Stimulated activated naive CD8-positive, alpha-beta T cell treated with anti-CD3 and anti-CD28 coated beads, Interleukin-15, Interleukin-2, amounts not matched to agents 100 ng/mL and 50 ng/mL, for 24 hours (primary cell): ENCODE data around the gene NOXRED1.

ENCODE experiments used
- H3K27ac Mint-ChIP-seq: one replicate; pipeline ENCODE4 v1.8.0; 2021; ENCODE audit warnings: mild to moderate bottlenecking, mixed read lengths
- H3K27me3 Mint-ChIP-seq: one replicate; pipeline ENCODE4 v1.8.0; 2021; ENCODE audit warnings: mixed read lengths
- H3K36me3 Mint-ChIP-seq: one replicate; pipeline ENCODE4 v1.8.0; 2021; ENCODE audit warnings: low read depth, mixed read lengths
- H3K4me1 Mint-ChIP-seq: one replicate; pipeline ENCODE4 v1.8.0; 2021; ENCODE audit warnings: low read depth, mixed read lengths
- H3K4me3 Mint-ChIP-seq: one replicate; pipeline ENCODE4 v1.8.0; 2021; ENCODE audit warnings: mild to moderate bottlenecking, mixed read lengths
- H3K9me3 Mint-ChIP-seq: one replicate; pipeline ENCODE4 v1.8.0; 2021; ENCODE audit warnings: mixed read lengths

The NOXRED1 gene

GRCh38 chr14:77423423-77423822 lies at the start of gene NOXRED1:
TSS of gene NOXRED1 (minus strand) at chr14:77423523. CDS start at chr14:77422889, 634 bp downstream.
- Mint-ChIP-seq H3K4me3 (no peak within 1 kb of the TSS), H3K4me1 (no peaks in the 10 kb centered on the region), H3K9me3 (peaks cover 11% of the 10 kb centered on the region), H3K27me3 (no peaks in the 10 kb centered on the region), H3K27ac (no peak within 1 kb of the TSS), H3K36me3 (peaks cover 81% of the 10 kb centered on the region)

GRCh38 chr14:77470224-77470870 lies 47.0 kb upstream of the NOXRED1 start:
- Mint-ChIP-seq H3K4me3 (no peak overlapping the region), H3K4me1 (no peaks in the 10 kb centered on the region), H3K36me3 (peaks cover 37% of the 10 kb centered on the region), H3K27me3 (no peaks in the 10 kb centered on the region), H3K27ac (no peak overlapping the region), H3K9me3 (no peaks in the 10 kb centered on the region)

GRCh38 chr14:77469539-77469938 lies 46.2 kb upstream of the NOXRED1 start:
- Mint-ChIP-seq H3K27ac (no peak overlapping the region), H3K27me3 (no peaks in the 10 kb centered on the region), H3K4me3 (no peak overlapping the region), H3K36me3 (peaks cover 45% of the 10 kb centered on the region), H3K4me1 (no peaks in the 10 kb centered on the region), H3K9me3 (no peaks in the 10 kb centered on the region)

- Mint-ChIP-seq H3K9me3 (no peaks in the 10 kb centered on the region), H3K4me1 (no peaks in the 10 kb centered on the region), H3K27me3 (no peaks in the 10 kb centered on the region), H3K27ac (no peak overlapping the region), H3K36me3 (peaks cover 48% of the 10 kb centered on the region), H3K4me3 (no peak overlapping the region)
Measured at GRCh38 chr14:77469067-77469505, 45.8 kb upstream of the NOXRED1 start.

- no peaks in the 10 kb centered on the region for H3K27me3 Mint-ChIP-seq
- no peaks in the 10 kb centered on the region for H3K9me3 Mint-ChIP-seq
- no peak overlapping the region for H3K4me3 Mint-ChIP-seq
- H3K4me1 Mint-ChIP-seq, result no peaks in the 10 kb centered on the region
- peaks cover 56% of the 10 kb centered on the region for H3K36me3 Mint-ChIP-seq
- no peak overlapping the region for H3K27ac Mint-ChIP-seq
Measured at GRCh38 chr14:77467801-77468200, 44.5 kb upstream of the NOXRED1 start.

GRCh38 chr14:77459072-77459723 lies 35.9 kb upstream of the NOXRED1 start:
- Mint-ChIP-seq H3K36me3 (peaks cover 49% of the 10 kb centered on the region), H3K4me1 (peaks cover 49% of the 10 kb centered on the region), H3K27me3 (no peaks in the 10 kb centered on the region), H3K9me3 (no peaks in the 10 kb centered on the region), H3K4me3 (peak overlapping the region; percentile 99), H3K27ac (peak overlapping the region; percentile 100)

GRCh38 chr14:77458249-77458950 lies 35.1 kb upstream of the NOXRED1 start:
- H3K4me1 Mint-ChIP-seq, result peaks cover 49% of the 10 kb centered on the region

GRCh38 chr14:77457522-77458248 lies 34.4 kb upstream of the NOXRED1 start, which contains the start of the genes AHSA1 and VIPAS39:
TSS of gene AHSA1 (plus strand) at chr14:77458093. CDS start at chr14:77458190, 97 bp downstream.
TSS of gene VIPAS39 (minus strand) at chr14:77457601. CDS start at chr14:77454102, 3,499 bp downstream.
- peaks cover 49% of the 10 kb centered on the region for H3K4me1 Mint-ChIP-seq
- no peaks in the 10 kb centered on the region for H3K9me3 Mint-ChIP-seq
- no peaks in the 10 kb centered on the region for H3K27me3 Mint-ChIP-seq
- peak within 1 kb of the TSS; percentile 100 for H3K27ac Mint-ChIP-seq
- peak within 1 kb of the TSS; percentile 99 for H3K4me3 Mint-ChIP-seq
- H3K36me3 Mint-ChIP-seq, result peaks cover 49% of the 10 kb centered on the region

More at GRCh38 chr14:77458249-77458950, 35.1 kb upstream of the NOXRED1 start:
- H3K4me3 Mint-ChIP-seq, result peak overlapping the region; percentile 99
- H3K27me3 Mint-ChIP-seq, result no peaks in the 10 kb centered on the region
- H3K36me3 Mint-ChIP-seq, result peaks cover 44% of the 10 kb centered on the region
- peak overlapping the region; percentile 100 for H3K27ac Mint-ChIP-seq
- H3K9me3 Mint-ChIP-seq, result no peaks in the 10 kb centered on the region

GRCh38 chr14:77457115-77457521 lies 33.8 kb upstream of the NOXRED1 start:
- Mint-ChIP-seq H3K4me1 (peaks cover 49% of the 10 kb centered on the region), H3K9me3 (no peaks in the 10 kb centered on the region), H3K36me3 (peaks cover 45% of the 10 kb centered on the region), H3K4me3 (peak overlapping the region; percentile 99), H3K27ac (peak overlapping the region; percentile 100), H3K27me3 (no peaks in the 10 kb centered on the region)

- H3K27me3 Mint-ChIP-seq, result no peaks in the 10 kb centered on the region
- H3K36me3 Mint-ChIP-seq, result peaks cover 45% of the 10 kb centered on the region
- no peaks in the 10 kb centered on the region for H3K9me3 Mint-ChIP-seq
- H3K4me1 Mint-ChIP-seq, result peaks cover 39% of the 10 kb centered on the region
- H3K4me3 Mint-ChIP-seq, result peak overlapping the region; percentile 99
- no peak overlapping the region for H3K27ac Mint-ChIP-seq
Measured at GRCh38 chr14:77455966-77456640, 32.8 kb upstream of the NOXRED1 start.

- peaks cover 44% of the 10 kb centered on the region for H3K36me3 Mint-ChIP-seq
- no peaks in the 10 kb centered on the region for H3K4me1 Mint-ChIP-seq
- H3K27me3 Mint-ChIP-seq, result no peaks in the 10 kb centered on the region
- H3K4me3 Mint-ChIP-seq, result no peak overlapping the region
- H3K27ac Mint-ChIP-seq, result no peak overlapping the region
- no peaks in the 10 kb centered on the region for H3K9me3 Mint-ChIP-seq
Measured at GRCh38 chr14:77442196-77442595, 18.9 kb upstream of the NOXRED1 start.

GRCh38 chr14:77439861-77440260 lies 16.5 kb upstream of the NOXRED1 start:
- no peaks in the 10 kb centered on the region for H3K4me1 Mint-ChIP-seq
- no peaks in the 10 kb centered on the region for H3K9me3 Mint-ChIP-seq
- no peak overlapping the region for H3K4me3 Mint-ChIP-seq
- peaks cover 50% of the 10 kb centered on the region for H3K36me3 Mint-ChIP-seq
- no peak overlapping the region for H3K27ac Mint-ChIP-seq
- no peaks in the 10 kb centered on the region for H3K27me3 Mint-ChIP-seq

- Mint-ChIP-seq H3K36me3 (peaks cover 58% of the 10 kb centered on the region), H3K4me3 (no peak overlapping the region), H3K4me1 (no peaks in the 10 kb centered on the region), H3K27ac (no peak overlapping the region), H3K27me3 (no peaks in the 10 kb centered on the region), H3K9me3 (no peaks in the 10 kb centered on the region)
Measured at GRCh38 chr14:77438596-77438995, 15.3 kb upstream of the NOXRED1 start.

GRCh38 chr14:77436042-77436441 lies 12.7 kb upstream of the NOXRED1 start:
- H3K4me3 Mint-ChIP-seq, result no peak overlapping the region
- H3K9me3 Mint-ChIP-seq, result no peaks in the 10 kb centered on the region
- no peak overlapping the region for H3K27ac Mint-ChIP-seq
- H3K27me3 Mint-ChIP-seq, result no peaks in the 10 kb centered on the region
- peaks cover 47% of the 10 kb centered on the region for H3K36me3 Mint-ChIP-seq
- H3K4me1 Mint-ChIP-seq, result no peaks in the 10 kb centered on the region
